Activated CD4-positive, alpha-beta T cell treated with anti-CD3 and anti-CD28 coated beads, Interleukin-2, amount 50 U/mL, for 24 hours (primary cell): ENCODE results near the gene POLR2J3.
"Not testable (repeated sequence)": the region's sequence is repeated elsewhere in the genome, so short reads cannot be mapped to it uniquely, and the experiment has no call there.

Experiments
- DNase-seq, 2 donors: peaks; one replicate each; pipeline ENCODE4 v3.0.0-alpha.2; 2020; ENCODE audit warnings: low read depth in 1 of 2, low spot score in 1 of 2

The POLR2J3 gene

GRCh38 chr7:102572261-102573239 lies at the start of gene POLR2J3:
POLR2J3 (minus strand) TSS chr7:102572583; CDS start chr7:102572521, 62 bp downstream.
- DNase-seq: peak; percentile 100

GRCh38 chr7:102618122-102618521 lies 45.7 kb upstream of the POLR2J3 start:
- not testable (repeated sequence) for DNase-seq

- DNase-seq: peak in 1 of 2 donors; percentile 11
Observed at GRCh38 chr7:102616507-102617125, 44.2 kb upstream of the POLR2J3 start, which contains the start of gene RASA4. RASA4 (minus strand) TSS chr7:102616756; CDS start chr7:102616689, 67 bp downstream.

- DNase-seq: not testable (repeated sequence)
Observed at GRCh38 chr7:102615930-102616329, 43.5 kb upstream of the POLR2J3 start.

- not testable (repeated sequence) for DNase-seq
Observed at GRCh38 chr7:102614873-102615272, 42.5 kb upstream of the POLR2J3 start.

- DNase-seq: not testable (repeated sequence)
Observed at GRCh38 chr7:102614346-102614697, 41.9 kb upstream of the POLR2J3 start.

- DNase-seq: not testable (repeated sequence)
Observed at GRCh38 chr7:102613575-102614345, 41.4 kb upstream of the POLR2J3 start.

GRCh38 chr7:102611675-102612325 lies 39.4 kb upstream of the POLR2J3 start:
- not testable (repeated sequence) for DNase-seq

GRCh38 chr7:102611013-102611674 lies 38.8 kb upstream of the POLR2J3 start:
- not testable (repeated sequence) for DNase-seq

GRCh38 chr7:102610441-102610840 lies 38.1 kb upstream of the POLR2J3 start:
- DNase-seq: not testable (repeated sequence)

GRCh38 chr7:102609734-102610133 lies 37.4 kb upstream of the POLR2J3 start:
- not testable (repeated sequence) for DNase-seq

- not testable (repeated sequence) for DNase-seq
Observed at GRCh38 chr7:102606848-102607247, 34.5 kb upstream of the POLR2J3 start.

GRCh38 chr7:102604431-102605145 lies 32.2 kb upstream of the POLR2J3 start:
- DNase-seq: not testable (repeated sequence)

GRCh38 chr7:102602317-102602716 lies 29.9 kb upstream of the POLR2J3 start:
- not testable (repeated sequence) for DNase-seq

GRCh38 chr7:102599699-102600098 lies 27.3 kb upstream of the POLR2J3 start:
- not testable (repeated sequence) for DNase-seq

- not testable (repeated sequence) for DNase-seq
Observed at GRCh38 chr7:102596036-102596435, 23.7 kb upstream of the POLR2J3 start.

- DNase-seq: not testable (repeated sequence)
Observed at GRCh38 chr7:102593637-102594334, 21.4 kb upstream of the POLR2J3 start.

GRCh38 chr7:102592477-102593019 lies 20.2 kb upstream of the POLR2J3 start:
- DNase-seq: peak in 1 of 2 donors; percentile 30
